PC-3 (cell line): ENCODE results near the gene MORN4. TPM values are rescaled to one million over a fixed set of nuclear protein-coding genes. Genes with fewer than 3 reads are reported as not detected.
"Not testable (repeated sequence)": the region's sequence is repeated elsewhere in the genome, so short reads cannot be mapped to it uniquely, and the experiment has no call there.

Experiments used
- ATAC-seq: fragments of 200-7000 bp; cut with Tn5 transposase; 2 replicates; pipeline ENCODE4 v1.9.1; 2020; ENCODE audit warnings: mild to moderate bottlenecking, moderate library complexity
- BruUV-seq: library from RNA; stranded (reverse); fragments of 400-500 nt; replicated peaks from 2 replicates; lab custom pipeline; 2021; lab: Mats Ljungman, UMichigan
- CTCF ChIA-PET: fragments of 300-600 bp; sonication (Branson Sonifier 250); formaldehyde crosslinking; loops from one replicate; lab custom pipeline; 2022; ENCODE audit warnings: antibody characterized with exemption; lab: Charles Lee
- POLR2A ChIA-PET: fragments of 300-600 bp; sonication (Branson Sonifier 250); formaldehyde crosslinking; loops from one replicate; lab custom pipeline; 2022; ENCODE audit warnings: antibody characterized with exemption; ENCODE audit not compliant: unreplicated experiment; lab: Charles Lee
- DNase-seq: peaks from one replicate; pipeline ENCODE4 v3.0.0-alpha.2; 2015
- H2AFZ ChIP-seq: fragments of 300-600 bp; sonication (generic); 2 replicates; pipeline ENCODE4 v1.6.0; 2016; ENCODE audit warnings: antibody characterized with exemption, low read length
- H3F3A ChIP-seq: fragments of 300-600 bp; sonication (generic); one replicate; pipeline ENCODE4 v1.6.0; 2017; ENCODE audit warnings: antibody characterized with exemption, low read length, control low read depth, mild to moderate bottlenecking; ENCODE audit not compliant: unreplicated experiment
- H3K27ac ChIP-seq: fragments of 300-600 bp; sonication (generic); 2 replicates; pipeline ENCODE4 v1.5.1; 2016; ENCODE audit warnings: mild to moderate bottlenecking, low read length
- H3K27me3 ChIP-seq: fragments of 300-600 bp; sonication (generic); 2 replicates; pipeline ENCODE4 v1.6.1; 2016; ENCODE audit warnings: low read length, mixed read lengths
- H3K36me3 ChIP-seq: fragments of 300-600 bp; sonication (generic); 2 replicates; pipeline ENCODE4 v1.6.1; 2016; ENCODE audit warnings: low read depth, mixed run types, low read length, mixed read lengths
- H3K4me1 ChIP-seq: fragments of 300-600 bp; sonication (generic); 2 replicates; pipeline ENCODE4 v1.5.1; 2016; ENCODE audit warnings: low read length; ENCODE audit not compliant: insufficient read depth
- H3K4me2 ChIP-seq: fragments of 300-600 bp; sonication (generic); 2 replicates; pipeline ENCODE4 v1.6.0; 2016; ENCODE audit warnings: low read length
- H3K4me3 ChIP-seq: fragments of 300-600 bp; sonication (generic); 2 replicates; pipeline ENCODE4 v1.5.1; 2016; ENCODE audit warnings: mild to moderate bottlenecking, low read length, mixed read lengths
- H3K79me2 ChIP-seq: fragments of 300-600 bp; sonication (generic); 2 replicates; pipeline ENCODE4 v1.6.1; 2017; ENCODE audit warnings: low read length, mixed read lengths
- H3K9ac ChIP-seq: fragments of 300-600 bp; sonication (generic); 2 replicates; pipeline ENCODE4 v1.6.0; 2016; ENCODE audit warnings: mild to moderate bottlenecking, low read length
- H3K9me2 ChIP-seq: fragments of 300-600 bp; sonication (generic); replicated peaks from 2 replicates; pipeline ENCODE4 v1.6.1; 2016; ENCODE audit warnings: mixed run types, low read length, mixed read lengths
- H3K9me3 ChIP-seq: fragments of 300-600 bp; sonication (generic); 2 replicates; pipeline ENCODE4 v1.6.1; 2016; ENCODE audit warnings: low read length, mixed read lengths
- H4K20me1 ChIP-seq: fragments of 300-600 bp; sonication (generic); 2 replicates; pipeline ENCODE4 v1.6.1; 2016; ENCODE audit warnings: low read length, mixed read lengths
- CTCF ChIP-seq: fragments of 300-600 bp; sonication (generic); conservative IDR thresholded peaks from 2 replicates; pipeline ENCODE4 v1.5.1; 2017; ENCODE audit warnings: antibody characterized with exemption, low read depth, mild to moderate bottlenecking, low read length
- EZH2 ChIP-seq: fragments of 300-600 bp; sonication (generic); IDR thresholded peaks from one replicate; pipeline ENCODE4 v1.6.1; 2017; ENCODE audit warnings: antibody characterized with exemption, mild to moderate bottlenecking, low read length; ENCODE audit not compliant: unreplicated experiment
- EZH2phosphoT487 ChIP-seq: fragments of 300-600 bp; sonication (generic); IDR thresholded peaks from 2 replicates; pipeline ENCODE4 v1.6.1; 2018; ENCODE audit warnings: mild to moderate bottlenecking, antibody characterized with exemption, low read length, borderline replicate concordance
- intact Hi-C: fragments of 100-400 bp; cut with micrococcal nuclease; formaldehyde crosslinking; loops from 2 replicates; pipeline ENCODE4 v1.9.0; 2023
- total RNA-seq: library from RNA; depleted of rRNA; stranded (reverse); fragments of >200 nt; gene quantifications from 2 replicates; pipeline ENCODE4 v1.2.3, GENCODE V29; 2014

Gene MORN4
- total RNA-seq, 1 experiment from 2014 or later, result 12.9 TPM

DNA sequence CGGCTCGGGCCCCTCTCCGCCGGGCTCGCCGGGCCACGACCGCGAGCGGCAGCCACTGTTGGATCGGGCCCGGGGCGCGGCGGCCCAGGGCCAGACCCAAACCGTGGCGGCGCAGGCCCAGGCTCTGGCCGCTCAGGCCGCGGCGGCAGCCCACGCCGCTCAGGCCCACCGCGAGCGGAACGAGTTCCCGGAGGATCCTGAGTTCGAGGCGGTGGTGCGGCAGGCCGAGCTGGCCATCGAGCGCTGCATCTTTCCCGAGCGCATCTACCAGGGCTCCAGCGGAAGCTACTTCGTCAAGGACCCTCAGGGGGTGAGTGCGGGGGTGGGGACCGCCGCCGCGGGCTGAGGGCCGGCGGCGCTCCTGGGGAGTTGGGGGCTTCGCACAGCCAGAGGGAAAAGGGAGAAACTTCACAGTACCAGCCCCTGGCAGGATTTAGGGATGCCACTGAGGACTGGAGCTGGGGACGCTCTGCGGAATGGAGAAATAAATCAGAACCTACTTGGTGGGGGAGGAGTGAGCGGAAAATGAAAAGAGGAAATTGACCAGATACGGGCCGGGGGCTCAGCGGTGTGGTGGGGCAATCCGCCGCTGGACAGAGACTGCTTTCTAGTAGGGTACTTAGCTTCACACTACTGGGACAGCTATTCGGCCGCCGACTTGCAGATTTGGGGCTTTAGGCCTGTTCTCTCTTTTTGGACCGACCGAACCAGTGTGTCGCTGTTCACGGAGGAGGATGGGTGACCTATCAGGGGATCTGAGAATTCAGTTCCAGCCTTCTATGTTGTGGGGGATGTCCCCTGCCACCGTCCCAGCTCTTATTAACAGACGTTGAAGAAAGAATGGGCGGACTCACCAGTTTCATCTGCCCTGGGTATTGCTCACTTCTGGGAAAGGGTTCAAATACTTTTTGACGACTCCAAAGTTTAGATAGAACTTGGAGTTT is 7.8 kb upstream of the MORN4 start:
- 0 out of 2 replicates have a peak, but pooled peaks cover 5% of the 10 kb centered on the region for H4K20me1 ChIP-seq
- no peak for DNase-seq
- H3K9ac ChIP-seq, result peak overlapping the region; percentile 76
- peaks cover 12% of the 10 kb centered on the region for H3K4me1 ChIP-seq
- intact Hi-C loops, result no loop called here
- CTCF ChIA-PET, result interaction anchor here (0.6 kb wide), 1 partner anchor 15 kb away, joined by 4 read pairs; no protein-coding TSS in a partner anchor
- TF ChIP-seq EZH2phosphoT487 (no peak), EZH2 (no peak), CTCF (no peak)
- no peaks in the 10 kb centered on the region for H3F3A ChIP-seq
- H3K4me3 ChIP-seq, result peak overlapping the region; percentile 93
- no peak overlapping the region for H3K27ac ChIP-seq
- H3K27me3 ChIP-seq, result no peaks in the 10 kb centered on the region
- peaks cover 48% of the 10 kb centered on the region for H3K79me2 ChIP-seq
- peak; percentile 18 for ATAC-seq
- H3K4me2 ChIP-seq, result peak overlapping the region; percentile 88
- BruUV-seq, result TSS peak; percentile 77
- H3K36me3 ChIP-seq, result peaks cover 12% of the 10 kb centered on the region; the same call in 1 of the 2 replicates
- POLR2A ChIA-PET, result interaction anchor here (0.6 kb wide), 3 partner anchors 46 to 74 kb away, joined by 3 to 12 read pairs (median 4); partner anchors contain the start of gene AVPI1
- H3K9me2 ChIP-seq, result no peaks in the 10 kb centered on the region
- H2AFZ ChIP-seq, result peak overlapping the region; percentile 53; the same call in 1 of the 2 replicates
- no peaks in the 10 kb centered on the region for H3K9me3 ChIP-seq

GRCh38 chr10:97640174-97640867 is 7.0 kb upstream of the MORN4 start, which contains the start of gene PI4K2A:
Gene PI4K2A (plus strand): TSS chr10:97640671. CDS start chr10:97640743, 72 bp downstream.
- intact Hi-C loops, result no loop called here
- peak within 1 kb of the TSS; percentile 88 for H3K4me2 ChIP-seq
- CTCF ChIA-PET, result no interaction called here
- no peaks in the 10 kb centered on the region for H3K9me2 ChIP-seq
- peak within 1 kb of the TSS; percentile 53 for H2AFZ ChIP-seq
- TF ChIP-seq EZH2phosphoT487, result no peak
- peaks cover 8% of the 10 kb centered on the region; the same call in 1 of the 2 replicates for H3K36me3 ChIP-seq
- peaks cover 43% of the 10 kb centered on the region for H3K79me2 ChIP-seq
- peaks cover 12% of the 10 kb centered on the region for H3K4me1 ChIP-seq
- peak within 1 kb of the TSS; percentile 93 for H3K4me3 ChIP-seq
- DNase-seq, result peak; percentile 98
- no peak within 1 kb of the TSS for H3K27ac ChIP-seq
- H3K9me3 ChIP-seq, result no peaks in the 10 kb centered on the region
- H4K20me1 ChIP-seq, result 0 out of 2 replicates have a peak, but pooled peaks cover 5% of the 10 kb centered on the region
- no peaks in the 10 kb centered on the region for H3F3A ChIP-seq
- ATAC-seq, result peak; percentile 96
- POLR2A ChIA-PET, result interaction anchor here (0.6 kb wide), 3 partner anchors 65 to 159 kb away, joined by 3 to 12 read pairs (median 4); no protein-coding TSS in a partner anchor
- no TSS peak for BruUV-seq
- H3K9ac ChIP-seq, result peak within 1 kb of the TSS; percentile 76
- no peaks in the 10 kb centered on the region for H3K27me3 ChIP-seq

DNA sequence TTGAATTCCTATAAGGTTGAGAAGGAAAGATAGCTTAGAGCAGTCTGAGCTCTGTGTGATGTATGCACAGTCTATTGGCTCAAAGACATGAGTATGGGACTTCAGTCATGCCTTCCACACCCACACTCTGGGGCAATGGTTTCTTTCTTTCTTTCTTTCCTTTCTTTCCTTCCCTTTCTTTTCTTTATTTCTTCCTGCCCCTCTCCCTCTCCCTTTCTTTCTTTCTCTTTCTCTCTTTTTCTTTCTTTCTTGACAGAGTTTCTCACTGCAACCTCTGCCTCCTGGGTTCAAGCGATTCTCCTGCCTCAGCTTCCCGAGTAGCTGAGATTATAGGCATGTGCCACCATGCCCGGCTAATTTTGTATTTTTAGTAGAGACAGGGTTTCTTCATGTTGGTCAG is 5.8 kb upstream of the MORN4 start:
- H3K4me3 ChIP-seq, H2AFZ ChIP-seq, intact Hi-C loops, H3K27me3 ChIP-seq, CTCF ChIA-PET, POLR2A ChIA-PET, DNase-seq, H3K4me2 ChIP-seq, H3F3A ChIP-seq, H3K27ac ChIP-seq, H3K9ac ChIP-seq, ATAC-seq, H4K20me1 ChIP-seq, H3K9me3 ChIP-seq, H3K36me3 ChIP-seq, BruUV-seq, H3K9me2 ChIP-seq: not testable (repeated sequence)
- peaks cover 33% of the 10 kb centered on the region for H3K79me2 ChIP-seq
- peaks cover 12% of the 10 kb centered on the region for H3K4me1 ChIP-seq
